Measurements from ENCODE around the gene CACNG8.

GRCh38 chr19:54026656-54027055 lies 63.9 kb downstream of the CACNG8 start:
- no peak for TF ChIP-seq POLR2AphosphoS5 (IDR thresholded peaks at IDR 0.05)
- TF ChIP-seq CTCF (IDR thresholded peaks at IDR 0.05): no peak
- TF ChIP-seq POLR2A (IDR thresholded peaks at IDR 0.05): no peak

Data from gastroesophageal sphincter (tissue), 3 donors.